Cardiac fibroblast (primary cell): ENCODE results near the gene MYOM1.

Experiments
- DNase-seq, 2 donors: peaks; one replicate each; pipeline versions ENCODE4 v3.0.0 to v3.0.0-alpha.2; 2010; ENCODE audit warnings: low read depth in 2 of 2
- H3K4me3 ChIP-seq, 2 donors: replicated peaks in 1 of 2; 1 replicate in 1 of 2; 2 replicates in 1 of 2; pipeline ENCODE4 v1.5.1; 2011; ENCODE audit warnings: low read depth in 2 of 2, low read length in 2 of 2, mild to moderate bottlenecking in 2 of 2, moderate library complexity in 1 of 2
- CTCF ChIP-seq: IDR thresholded peaks from one replicate; pipeline ENCODE4 v1.5.1; 2011; ENCODE audit warnings: low read depth, mild to moderate bottlenecking, low read length, inconsistent platforms

The MYOM1 gene

GRCh38 chr18:3263132-3263700 is 43.4 kb upstream of the MYOM1 start:
- no peak for TF ChIP-seq CTCF
- peak overlapping the region; percentile 79 to 80 for H3K4me3 ChIP-seq
- no peak for DNase-seq

GRCh38 chr18:3262234-3263131 is 42.7 kb upstream of the MYOM1 start:
- peak; percentile 45 to 52 for DNase-seq
- TF ChIP-seq CTCF: no peak

GRCh38 chr18:3261373-3262233 is 41.8 kb upstream of the MYOM1 start, which contains the start of gene MYL12B:
TSS of gene MYL12B (plus strand) at chr18:3262133. CDS start at chr18:3272899, 10,766 bp downstream.
- TF ChIP-seq CTCF: no peak
- peak within 1 kb of the TSS; percentile 79 to 80 for H3K4me3 ChIP-seq
- DNase-seq: peak; percentile 81 to 83

More at GRCh38 chr18:3262234-3263131, 42.7 kb upstream of the MYOM1 start:
- H3K4me3 ChIP-seq: peak overlapping the region; percentile 79 to 80

GRCh38 chr18:3260995-3261372 is 41.2 kb upstream of the MYOM1 start:
- peak overlapping the region; percentile 79 to 80 for H3K4me3 ChIP-seq
- DNase-seq: no peak
- TF ChIP-seq CTCF: no peak

- no peak for TF ChIP-seq CTCF
- no peak for DNase-seq
Measured at GRCh38 chr18:3257627-3258120, 37.9 kb upstream of the MYOM1 start.

More at GRCh38 chr18:3257627-3258120, 37.9 kb upstream of the MYOM1 start:
- H3K4me3 ChIP-seq: no peak overlapping the region
